ENCODE results near the gene NDUFV2. TPM values are rescaled to one million over a fixed set of nuclear protein-coding genes. Genes with fewer than 3 reads are reported as not detected.

Gene NDUFV2
- polyA plus RNA-seq, 1 donor from 2014 or later, result 144 TPM

GRCh38 chr18:9096685-9097084 is 5.8 kb upstream of the NDUFV2 start:
- H3K4me1 Mint-ChIP-seq, result peaks cover 16 to 29% (median 25%) of the 10 kb centered on the region in 3 donors
- H3K9me3 Mint-ChIP-seq, result no peaks in the 10 kb centered on the region
- no peak overlapping the region for H3K27ac Mint-ChIP-seq
- peak overlapping the region in 1 of 4 donors; percentile 30 for H3K4me3 Mint-ChIP-seq
- peaks cover 1% of the 10 kb centered on the region for H3K36me3 Mint-ChIP-seq
- H3K27me3 Mint-ChIP-seq, result no peaks in the 10 kb centered on the region

- no peaks in the 10 kb centered on the region for H3K27me3 Mint-ChIP-seq
- H3K4me1 Mint-ChIP-seq, result peaks cover 16 to 31% (median 26%) of the 10 kb centered on the region in 3 donors
- H3K9me3 Mint-ChIP-seq, result no peaks in the 10 kb centered on the region
- H3K36me3 Mint-ChIP-seq, result peaks cover 1% of the 10 kb centered on the region
- peak overlapping the region in 2 of 4 donors; percentile 17 to 25 for H3K4me3 Mint-ChIP-seq
- peak overlapping the region in 1 of 3 donors; percentile 74 for H3K27ac Mint-ChIP-seq
Observed at GRCh38 chr18:9097349-9097748, 5.2 kb upstream of the NDUFV2 start.

- H3K4me1 Mint-ChIP-seq, result peaks cover 29 to 43% (median 31%) of the 10 kb centered on the region in 3 donors
- peak overlapping the region in 2 of 4 donors; percentile 77 to 83 for H3K4me3 Mint-ChIP-seq
- H3K27ac Mint-ChIP-seq, result peak overlapping the region; percentile 1 to 64 (median 29)
- peaks cover 7% of the 10 kb centered on the region for H3K36me3 Mint-ChIP-seq
- peaks cover 0 to 1% (median 0%) of the 10 kb centered on the region in 3 donors for H3K9me3 Mint-ChIP-seq
- H3K27me3 Mint-ChIP-seq, result no peaks in the 10 kb centered on the region
Observed at GRCh38 chr18:9100796-9101195, 1.7 kb upstream of the NDUFV2 start.

- Mint-ChIP-seq H3K4me3 (peak overlapping the region; percentile 91 to 98 (median 96)), H3K27me3 (no peaks in the 10 kb centered on the region), H3K36me3 (peaks cover 7% of the 10 kb centered on the region), H3K27ac (peak overlapping the region; percentile 78 to 94 (median 85)), H3K4me1 (peaks cover 32 to 51% (median 38%) of the 10 kb centered on the region in 3 donors), H3K9me3 (peaks cover 0 to 1% (median 0%) of the 10 kb centered on the region in 3 donors)
Observed at GRCh38 chr18:9101730-9102507, 580 bp upstream of the NDUFV2 start.

GRCh38 chr18:9103376-9103873 is 926 bp downstream of the NDUFV2 start:
- H3K36me3 Mint-ChIP-seq, result peaks cover 7% of the 10 kb centered on the region
- H3K27ac Mint-ChIP-seq, result peak overlapping the region; percentile 78 to 94 (median 87)

GRCh38 chr18:9104244-9104901 is 1.9 kb downstream of the NDUFV2 start:
- Mint-ChIP-seq H3K27me3 (no peaks in the 10 kb centered on the region), H3K9me3 (peaks cover 0 to 1% (median 0%) of the 10 kb centered on the region in 3 donors), H3K4me1 (peaks cover 52 to 69% (median 57%) of the 10 kb centered on the region in 3 donors), H3K4me3 (peak overlapping the region; percentile 91 to 98 (median 96)), H3K27ac (peak overlapping the region; percentile 78 to 94 (median 87)), H3K36me3 (peaks cover 7% of the 10 kb centered on the region)

More at GRCh38 chr18:9103376-9103873, 926 bp downstream of the NDUFV2 start:
- peaks cover 0 to 1% (median 0%) of the 10 kb centered on the region in 3 donors for H3K9me3 Mint-ChIP-seq
- peaks cover 46 to 62% (median 51%) of the 10 kb centered on the region in 3 donors for H3K4me1 Mint-ChIP-seq
- no peaks in the 10 kb centered on the region for H3K27me3 Mint-ChIP-seq
- peak overlapping the region; percentile 91 to 98 (median 96) for H3K4me3 Mint-ChIP-seq

- H3K36me3 Mint-ChIP-seq, result peaks cover 7% of the 10 kb centered on the region
- no peaks in the 10 kb centered on the region for H3K27me3 Mint-ChIP-seq
- H3K4me3 Mint-ChIP-seq, result peak overlapping the region; percentile 53 to 98 (median 91)
- peaks cover 59 to 75% (median 66%) of the 10 kb centered on the region in 3 donors for H3K4me1 Mint-ChIP-seq
- H3K9me3 Mint-ChIP-seq, result peaks cover 0 to 1% (median 0%) of the 10 kb centered on the region in 3 donors
- H3K27ac Mint-ChIP-seq, result peak overlapping the region; percentile 13 to 91 (median 22)
Observed at GRCh38 chr18:9105420-9105819, 2.9 kb downstream of the NDUFV2 start.

- H3K27me3 Mint-ChIP-seq, result no peaks in the 10 kb centered on the region
- peaks cover 7% of the 10 kb centered on the region for H3K36me3 Mint-ChIP-seq
- H3K27ac Mint-ChIP-seq, result peak overlapping the region; percentile 15 to 91 (median 40)
- H3K9me3 Mint-ChIP-seq, result peaks cover 0 to 1% (median 0%) of the 10 kb centered on the region in 3 donors
- peak overlapping the region; percentile 53 to 97 (median 76) for H3K4me3 Mint-ChIP-seq
- peaks cover 65 to 78% (median 69%) of the 10 kb centered on the region in 3 donors for H3K4me1 Mint-ChIP-seq
Observed at GRCh38 chr18:9106094-9106493, 3.6 kb downstream of the NDUFV2 start.

- Mint-ChIP-seq H3K36me3 (peaks cover 6% of the 10 kb centered on the region), H3K4me1 (peaks cover 68 to 74% (median 68%) of the 10 kb centered on the region in 3 donors)
Observed at GRCh38 chr18:9106800-9107584, 4.5 kb downstream of the NDUFV2 start.

GRCh38 chr18:9108911-9109310 is 6.4 kb downstream of the NDUFV2 start:
- Mint-ChIP-seq H3K27me3 (no peaks in the 10 kb centered on the region), H3K9me3 (peaks cover 0 to 2% (median 1%) of the 10 kb centered on the region in 3 donors), H3K4me1 (peaks cover 75 to 76% (median 76%) of the 10 kb centered on the region in 3 donors), H3K36me3 (peaks cover 6% of the 10 kb centered on the region), H3K27ac (peak overlapping the region; percentile 4 to 91 (median 73)), H3K4me3 (peak overlapping the region in 2 of 4 donors; percentile 7 to 75)

More at GRCh38 chr18:9106800-9107584, 4.5 kb downstream of the NDUFV2 start:
- Mint-ChIP-seq H3K27me3 (no peaks in the 10 kb centered on the region), H3K27ac (peak overlapping the region; percentile 40 to 91 (median 75)), H3K9me3 (peaks cover 0 to 1% (median 0%) of the 10 kb centered on the region in 3 donors), H3K4me3 (peak overlapping the region in 3 of 4 donors; percentile 81 to 97 (median 85))

- Mint-ChIP-seq H3K27ac (peak overlapping the region; percentile 2 to 73 (median 3)), H3K9me3 (peaks cover 0 to 2% (median 0%) of the 10 kb centered on the region in 3 donors), H3K4me3 (peak overlapping the region in 3 of 4 donors; percentile 7 to 75 (median 40)), H3K4me1 (peaks cover 70 to 73% (median 70%) of the 10 kb centered on the region in 3 donors), H3K27me3 (no peaks in the 10 kb centered on the region), H3K36me3 (peaks cover 2% of the 10 kb centered on the region)
Observed at GRCh38 chr18:9109523-9109922, 7.0 kb downstream of the NDUFV2 start.

- peak overlapping the region; percentile 61 to 90 (median 87) for H3K4me3 Mint-ChIP-seq
- H3K27ac Mint-ChIP-seq, result peak overlapping the region; percentile 93 to 96 (median 95)
- peaks cover 2% of the 10 kb centered on the region for H3K36me3 Mint-ChIP-seq
- no peaks in the 10 kb centered on the region for H3K27me3 Mint-ChIP-seq
- H3K4me1 Mint-ChIP-seq, result peaks cover 57 to 62% (median 57%) of the 10 kb centered on the region in 3 donors
- H3K9me3 Mint-ChIP-seq, result peaks cover 0 to 2% (median 0%) of the 10 kb centered on the region in 3 donors
Observed at GRCh38 chr18:9113468-9114149, 11.1 kb downstream of the NDUFV2 start.

- Mint-ChIP-seq H3K9me3 (peaks cover 0 to 2% (median 0%) of the 10 kb centered on the region in 3 donors), H3K4me1 (peaks cover 49 to 59% (median 55%) of the 10 kb centered on the region in 3 donors), H3K27ac (peak overlapping the region; percentile 95 to 98 (median 97)), H3K4me3 (peak overlapping the region in 3 of 4 donors; percentile 88 to 94 (median 89)), H3K27me3 (no peaks in the 10 kb centered on the region), H3K36me3 (peaks cover 2% of the 10 kb centered on the region)
Observed at GRCh38 chr18:9115984-9116383, 13.5 kb downstream of the NDUFV2 start.

Data from IgD-negative memory B cell (primary cell).